K562 (cell line): Measurements from ENCODE around the gene AMZ2. TPM values are rescaled to one million over a fixed set of nuclear protein-coding genes. Genes with fewer than 3 reads are reported as not detected.

Source experiments
- CBFB ChIP-seq: sonication (generic); formaldehyde crosslinking; IDR thresholded peaks from 2 replicates; pipeline ENCODE4 v1.4.0; 2020; ENCODE audit warnings: mild to moderate bottlenecking, missing genetic modification reagents
- CHD2 ChIP-seq: IDR thresholded peaks from 2 replicates; pipeline ENCODE4 v1.6.1; 2011; ENCODE audit warnings: low read depth, low read length
- ELK1 ChIP-seq: sonication (generic); formaldehyde crosslinking; IDR thresholded peaks from 2 replicates; pipeline ENCODE4 v1.8.1; 2022; ENCODE audit warnings: missing genetic modification reagents
- EWSR1 ChIP-seq: fragments of 450-650 bp; IDR thresholded peaks from 2 replicates; pipeline ENCODE4 v1.6.1; 2018; ENCODE audit warnings: borderline replicate concordance, mild to moderate bottlenecking, low read depth, moderate library complexity; ENCODE audit not compliant: partially characterized antibody
- HSF4 ChIP-seq: fragments of 250-450 bp; sonication (Bioruptor Pico); IDR thresholded peaks from 2 replicates; pipeline ENCODE4 v2.1.2; 2022; ENCODE audit warnings: mild to moderate bottlenecking, moderate library complexity, borderline replicate concordance
- IRF2 ChIP-seq: sonication (generic); formaldehyde crosslinking; IDR thresholded peaks from 2 replicates; pipeline ENCODE4 v1.8.1; 2022; ENCODE audit warnings: mild to moderate bottlenecking, missing genetic modification reagents
- MYBL2 ChIP-seq, 2 experiments: fragments of 450-650 bp in 1 of 2; sonication (generic) in 1 of 2; formaldehyde crosslinking in 1 of 2; IDR thresholded peaks; 2 replicates each; pipeline versions ENCODE4 v1.6.1 to v1.8.1; 2017 to 2022; ENCODE audit warnings: borderline replicate concordance in 1 of 2, inconsistent platforms in 1 of 2, low read depth in 1 of 2, mild to moderate bottlenecking in 1 of 2, missing genetic modification reagents in 1 of 2, moderate library complexity in 1 of 2
- PCBP1 ChIP-seq: fragments of 200-400 bp; formaldehyde crosslinking; IDR thresholded peaks from 2 replicates; pipeline ENCODE4 v1.6.1; 2018; ENCODE audit warnings: mild to moderate bottlenecking, low read depth, low read length; ENCODE audit not compliant: poor library complexity, severe bottlenecking
- SIN3B ChIP-seq: fragments of 450-650 bp; IDR thresholded peaks from 2 replicates; pipeline ENCODE4 v1.6.1; 2017; ENCODE audit warnings: low read depth, mild to moderate bottlenecking, moderate library complexity
- VEZF1 ChIP-seq: fragments of 200-800 bp; sonication (Bioruptor generic); IDR thresholded peaks from 2 replicates; pipeline ENCODE4 v1.6.1; 2017; ENCODE audit warnings: missing genetic modification characterization, missing compliant biosample characterization
- XRCC4 ChIP-seq: IDR thresholded peaks from one replicate; pipeline ENCODE4 v1.6.1; 2011; ENCODE audit not compliant: insufficient read depth, insufficient read length; ENCODE audit errors: extremely low read depth
- ZNF311 ChIP-seq: fragments of 250-450 bp; sonication (Bioruptor Pico); IDR thresholded peaks from 2 replicates; pipeline ENCODE4 v1.4.0; 2020; ENCODE audit warnings: mild to moderate bottlenecking, moderate library complexity
- ZNF507 ChIP-seq: conservative IDR thresholded peaks from 2 replicates; pipeline ENCODE4 v1.6.1; 2017; ENCODE audit warnings: missing genetic modification characterization, missing compliant biosample characterization
- ZNF512 ChIP-seq: IDR thresholded peaks from 2 replicates; pipeline ENCODE4 v1.6.1; 2016; ENCODE audit warnings: missing genetic modification characterization, missing compliant biosample characterization
- polyA plus RNA-seq, 8 experiments: library from polyadenylated mRNA; depleted of rRNA in 4 of 8; stranded (reverse) in 5 of 8; unstranded in 3 of 8; fragments of >200 nt; fragmentation: Nextera tagmentation in 2 of 8; fragmentation: Illumina TruSeq in 1 of 8; extraction: Ambion mirVana in 2 of 8; extraction: Trizol in 1 of 8; gene quantifications; 2 replicates each; pipeline versions ENCODE4 v1.2.1 to v1.2.3, GENCODE V29; 2011 to 2014; ENCODE audit warnings: inconsistent platforms in 1 of 8, missing spikeins in 1 of 8
- total RNA-seq, 7 experiments: library from RNA; depleted of rRNA in 6 of 7; stranded (reverse); fragments of >200 nt in 6 of 7; fragmentation: Illumina TruSeq in 2 of 7; extraction: Trizol in 2 of 7; gene quantifications; 2 replicates each; pipeline versions ENCODE4 v1.2.1 to v1.2.3, GENCODE V29; 2011 to 2021; ENCODE audit warnings: low replicate concordance in 1 of 7
- TF ChIP-seq, protein P1 (sequence below), 3 experiments: fragments of 200-800 bp in 1 of 3; fragments of 250-450 bp in 1 of 3; fragments of 450-650 bp in 1 of 3; sonication (Bioruptor Pico) in 1 of 3; sonication (Bioruptor generic) in 1 of 3; formaldehyde crosslinking in 1 of 3; IDR thresholded peaks; 2 replicates each; pipeline versions ENCODE4 v1.6.1 to v1.8.0; 2016 to 2022; ENCODE audit warnings: mild to moderate bottlenecking in 2 of 3, missing genetic modification characterization in 2 of 3, missing compliant biosample characterization in 1 of 3, moderate library complexity in 1 of 3
- TF ChIP-seq, protein P2 (sequence below): fragments of 450-650 bp; IDR thresholded peaks from 2 replicates; pipeline ENCODE4 v1.7.1; 2018; ENCODE audit warnings: mild to moderate bottlenecking, low read depth; ENCODE audit not compliant: partially characterized antibody

The AMZ2 gene
- total and polyA plus RNA-seq, 9 of the 15 experiments (the other 6 are each of a cell fraction or from before 2014, with no cell fraction given) = 22.6 to 92.2 (median 52.6) TPM

GRCh38 chr17:68205251-68205807 is 42.5 kb upstream of the AMZ2 start (continued):
- TF ChIP-seq, protein P1, sequence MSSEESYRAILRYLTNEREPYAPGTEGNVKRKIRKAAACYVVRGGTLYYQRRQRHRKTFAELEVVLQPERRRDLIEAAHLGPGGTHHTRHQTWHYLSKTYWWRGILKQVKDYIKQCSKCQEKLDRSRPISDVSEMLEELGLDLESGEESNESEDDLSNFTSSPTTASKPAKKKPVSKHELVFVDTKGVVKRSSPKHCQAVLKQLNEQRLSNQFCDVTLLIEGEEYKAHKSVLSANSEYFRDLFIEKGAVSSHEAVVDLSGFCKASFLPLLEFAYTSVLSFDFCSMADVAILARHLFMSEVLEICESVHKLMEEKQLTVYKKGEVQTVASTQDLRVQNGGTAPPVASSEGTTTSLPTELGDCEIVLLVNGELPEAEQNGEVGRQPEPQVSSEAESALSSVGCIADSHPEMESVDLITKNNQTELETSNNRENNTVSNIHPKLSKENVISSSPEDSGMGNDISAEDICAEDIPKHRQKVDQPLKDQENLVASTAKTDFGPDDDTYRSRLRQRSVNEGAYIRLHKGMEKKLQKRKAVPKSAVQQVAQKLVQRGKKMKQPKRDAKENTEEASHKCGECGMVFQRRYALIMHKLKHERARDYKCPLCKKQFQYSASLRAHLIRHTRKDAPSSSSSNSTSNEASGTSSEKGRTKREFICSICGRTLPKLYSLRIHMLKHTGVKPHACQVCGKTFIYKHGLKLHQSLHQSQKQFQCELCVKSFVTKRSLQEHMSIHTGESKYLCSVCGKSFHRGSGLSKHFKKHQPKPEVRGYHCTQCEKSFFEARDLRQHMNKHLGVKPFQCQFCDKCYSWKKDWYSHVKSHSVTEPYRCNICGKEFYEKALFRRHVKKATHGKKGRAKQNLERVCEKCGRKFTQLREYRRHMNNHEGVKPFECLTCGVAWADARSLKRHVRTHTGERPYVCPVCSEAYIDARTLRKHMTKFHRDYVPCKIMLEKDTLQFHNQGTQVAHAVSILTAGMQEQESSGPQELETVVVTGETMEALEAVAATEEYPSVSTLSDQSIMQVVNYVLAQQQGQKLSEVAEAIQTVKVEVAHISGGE (CRISPR knock-in tag; IDR thresholded peaks at IDR 0.05) = no peak
- peak; percentile 84 for TF ChIP-seq VEZF1
- TF ChIP-seq MYBL2 (IDR thresholded peaks at IDR 0.05; ENCODE audit: low read depth) = no peak
- no peak for TF ChIP-seq MYBL2 (CRISPR knock-in tag; IDR thresholded peaks at IDR 0.05; ENCODE audit: borderline replicate concordance)
- peak; percentile 64 for TF ChIP-seq PCBP1
- TF ChIP-seq CHD2 = no peak
- TF ChIP-seq CBFB = no peak
- TF ChIP-seq ZNF311 (CRISPR knock-in tag) = no peak
- TF ChIP-seq XRCC4 = no peak
- TF ChIP-seq, protein P2, sequence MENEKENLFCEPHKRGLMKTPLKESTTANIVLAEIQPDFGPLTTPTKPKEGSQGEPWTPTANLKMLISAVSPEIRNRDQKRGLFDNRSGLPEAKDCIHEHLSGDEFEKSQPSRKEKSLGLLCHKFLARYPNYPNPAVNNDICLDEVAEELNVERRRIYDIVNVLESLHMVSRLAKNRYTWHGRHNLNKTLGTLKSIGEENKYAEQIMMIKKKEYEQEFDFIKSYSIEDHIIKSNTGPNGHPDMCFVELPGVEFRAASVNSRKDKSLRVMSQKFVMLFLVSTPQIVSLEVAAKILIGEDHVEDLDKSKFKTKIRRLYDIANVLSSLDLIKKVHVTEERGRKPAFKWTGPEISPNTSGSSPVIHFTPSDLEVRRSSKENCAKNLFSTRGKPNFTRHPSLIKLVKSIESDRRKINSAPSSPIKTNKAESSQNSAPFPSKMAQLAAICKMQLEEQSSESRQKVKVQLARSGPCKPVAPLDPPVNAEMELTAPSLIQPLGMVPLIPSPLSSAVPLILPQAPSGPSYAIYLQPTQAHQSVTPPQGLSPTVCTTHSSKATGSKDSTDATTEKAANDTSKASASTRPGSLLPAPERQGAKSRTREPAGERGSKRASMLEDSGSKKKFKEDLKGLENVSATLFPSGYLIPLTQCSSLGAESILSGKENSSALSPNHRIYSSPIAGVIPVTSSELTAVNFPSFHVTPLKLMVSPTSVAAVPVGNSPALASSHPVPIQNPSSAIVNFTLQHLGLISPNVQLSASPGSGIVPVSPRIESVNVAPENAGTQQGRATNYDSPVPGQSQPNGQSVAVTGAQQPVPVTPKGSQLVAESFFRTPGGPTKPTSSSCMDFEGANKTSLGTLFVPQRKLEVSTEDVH = no peak
- TF ChIP-seq IRF2 (CRISPR knock-in tag) = no peak
- TF ChIP-seq HSF4 (CRISPR knock-in tag) = no peak
- TF ChIP-seq ELK1 (CRISPR knock-in tag) = no peak
- TF ChIP-seq ZNF512 = no peak
- TF ChIP-seq ZNF507 (tag) = no peak
- no peak for TF ChIP-seq EWSR1
- TF ChIP-seq SIN3B = peak; percentile 36; the same call in 1 of the 2 replicates
